ENCODE data around the gene DMRTB1.

DMRTB1 gene

DNA sequence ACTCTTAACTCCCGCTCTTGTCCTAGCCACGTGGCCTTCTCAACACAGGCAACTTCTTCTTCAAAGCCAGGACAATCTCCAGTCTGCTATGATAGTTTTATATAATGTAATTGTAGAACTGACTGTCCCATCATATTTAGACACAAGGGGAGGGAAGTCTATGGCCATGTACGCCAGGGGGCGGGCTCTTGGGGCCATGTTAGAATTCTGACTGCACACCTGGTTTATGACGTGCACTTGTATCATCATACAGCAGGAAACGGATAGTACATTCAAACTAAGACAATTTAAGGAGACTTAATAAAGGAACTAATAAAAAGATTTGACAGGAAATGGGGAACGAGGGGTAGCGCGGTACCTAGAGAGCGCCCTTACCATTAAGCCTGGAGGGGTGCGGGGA is 21.5 kb downstream of the DMRTB1 start:
- H3K27ac ChIP-seq (ENCODE audit: poor library complexity, severe bottlenecking): no peak overlapping the region
- no peak overlapping the region for H3K4me3 ChIP-seq (ENCODE audit: severe bottlenecking)
- H3K9me3 ChIP-seq (ENCODE audit: severe bottlenecking): no peaks in the 10 kb centered on the region
- no peaks in the 10 kb centered on the region for H3K27me3 ChIP-seq (ENCODE audit: insufficient read depth, poor library complexity, severe bottlenecking)
- no peak for DNase-seq (ENCODE audit: low spot score)
- H3K4me1 ChIP-seq (ENCODE audit: insufficient read depth, poor library complexity, severe bottlenecking): no peaks in the 10 kb centered on the region
- TF ChIP-seq, protein P1, sequence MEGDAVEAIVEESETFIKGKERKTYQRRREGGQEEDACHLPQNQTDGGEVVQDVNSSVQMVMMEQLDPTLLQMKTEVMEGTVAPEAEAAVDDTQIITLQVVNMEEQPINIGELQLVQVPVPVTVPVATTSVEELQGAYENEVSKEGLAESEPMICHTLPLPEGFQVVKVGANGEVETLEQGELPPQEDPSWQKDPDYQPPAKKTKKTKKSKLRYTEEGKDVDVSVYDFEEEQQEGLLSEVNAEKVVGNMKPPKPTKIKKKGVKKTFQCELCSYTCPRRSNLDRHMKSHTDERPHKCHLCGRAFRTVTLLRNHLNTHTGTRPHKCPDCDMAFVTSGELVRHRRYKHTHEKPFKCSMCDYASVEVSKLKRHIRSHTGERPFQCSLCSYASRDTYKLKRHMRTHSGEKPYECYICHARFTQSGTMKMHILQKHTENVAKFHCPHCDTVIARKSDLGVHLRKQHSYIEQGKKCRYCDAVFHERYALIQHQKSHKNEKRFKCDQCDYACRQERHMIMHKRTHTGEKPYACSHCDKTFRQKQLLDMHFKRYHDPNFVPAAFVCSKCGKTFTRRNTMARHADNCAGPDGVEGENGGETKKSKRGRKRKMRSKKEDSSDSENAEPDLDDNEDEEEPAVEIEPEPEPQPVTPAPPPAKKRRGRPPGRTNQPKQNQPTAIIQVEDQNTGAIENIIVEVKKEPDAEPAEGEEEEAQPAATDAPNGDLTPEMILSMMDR (IDR thresholded peaks at IDR 0.05; ENCODE audit: poor library complexity, severe bottlenecking): no peak
- H3K36me3 ChIP-seq (ENCODE audit: low read depth): no peaks in the 10 kb centered on the region
- no peak for ATAC-seq (ENCODE audit: low read depth)

DNA sequence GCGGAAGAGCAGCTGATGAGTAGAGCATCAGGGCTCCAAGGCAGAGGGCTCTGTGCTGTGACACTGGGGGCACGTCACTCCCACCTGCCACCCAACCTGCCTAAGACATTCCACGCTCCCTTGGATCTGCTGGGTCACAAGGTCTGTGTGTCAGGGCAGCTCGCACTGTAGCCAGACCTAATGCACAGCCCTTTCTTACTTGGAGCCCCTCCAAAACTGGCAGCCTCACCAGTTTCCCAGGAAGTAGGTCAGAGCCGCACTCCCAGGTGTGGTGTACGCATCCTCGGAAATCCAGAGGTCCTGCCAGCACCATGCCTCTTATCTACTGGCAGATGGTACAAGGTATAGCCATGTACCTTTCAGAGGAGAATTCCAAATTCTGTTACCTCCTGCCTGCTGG is 22.3 kb downstream of the DMRTB1 start:
- Histone ChIP-seq H3K4me3 (ENCODE audit: severe bottlenecking) (no peak overlapping the region), H3K27me3 (ENCODE audit: insufficient read depth, poor library complexity, severe bottlenecking) (peaks cover 6% of the 10 kb centered on the region), H3K4me1 (ENCODE audit: insufficient read depth, poor library complexity, severe bottlenecking) (no peaks in the 10 kb centered on the region), H3K27ac (ENCODE audit: poor library complexity, severe bottlenecking) (no peak overlapping the region), H3K36me3 (ENCODE audit: low read depth) (no peaks in the 10 kb centered on the region), H3K9me3 (ENCODE audit: severe bottlenecking) (no peaks in the 10 kb centered on the region)
- TF ChIP-seq, protein P1 (IDR thresholded peaks at IDR 0.05; ENCODE audit: poor library complexity, severe bottlenecking): no peak
- DNase-seq (ENCODE audit: low spot score): no peak
- no peak for ATAC-seq (ENCODE audit: low read depth)

DNA sequence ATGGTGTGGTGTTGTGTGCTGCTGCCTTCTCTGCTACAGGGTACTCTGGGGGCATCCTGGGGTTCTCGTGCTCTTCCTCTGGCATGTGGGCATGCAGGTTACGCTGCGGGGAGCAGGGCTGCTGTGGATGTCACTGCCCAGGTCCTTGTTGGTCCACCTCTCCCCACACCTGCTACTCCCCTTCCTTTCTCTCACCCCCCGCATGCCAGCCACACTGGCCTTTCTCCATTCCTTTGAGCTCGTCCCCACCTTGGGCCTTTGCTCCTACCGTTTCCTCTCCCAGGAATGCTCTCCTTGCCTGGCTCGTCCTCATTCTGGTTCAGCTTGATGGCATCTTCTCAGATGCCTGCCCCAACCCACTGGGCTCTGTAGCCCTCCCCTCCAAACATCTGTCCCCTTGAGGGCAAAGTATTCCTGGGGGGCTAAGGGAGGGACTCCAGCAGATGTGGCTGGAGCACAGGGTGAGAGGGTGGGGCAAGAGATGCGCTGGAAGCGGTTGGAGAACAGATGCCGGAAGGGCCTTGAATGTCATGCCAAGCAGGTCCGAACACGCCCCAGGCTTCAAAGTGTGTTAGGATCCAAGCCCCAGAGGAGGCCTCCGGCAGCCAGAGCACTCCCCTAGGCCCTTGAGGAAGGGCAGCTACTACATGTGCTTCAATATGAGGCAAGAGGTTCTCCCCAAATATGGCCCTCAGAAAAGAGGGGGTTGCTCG is 23.4 kb downstream of the DMRTB1 start:
- no peaks in the 10 kb centered on the region for H3K9me3 ChIP-seq (ENCODE audit: severe bottlenecking)
- no peak overlapping the region for H3K27ac ChIP-seq (ENCODE audit: poor library complexity, severe bottlenecking)
- ATAC-seq (ENCODE audit: low read depth) (no peak), DNase-seq (ENCODE audit: low spot score) (no peak)
- H3K36me3 ChIP-seq (ENCODE audit: low read depth): no peaks in the 10 kb centered on the region
- H3K4me3 ChIP-seq (ENCODE audit: severe bottlenecking): no peak overlapping the region
- H3K27me3 ChIP-seq (ENCODE audit: insufficient read depth, poor library complexity, severe bottlenecking): peaks cover 8% of the 10 kb centered on the region
- no peaks in the 10 kb centered on the region for H3K4me1 ChIP-seq (ENCODE audit: insufficient read depth, poor library complexity, severe bottlenecking)
- TF ChIP-seq, protein P1 (IDR thresholded peaks at IDR 0.05; ENCODE audit: poor library complexity, severe bottlenecking): no peak

DNA sequence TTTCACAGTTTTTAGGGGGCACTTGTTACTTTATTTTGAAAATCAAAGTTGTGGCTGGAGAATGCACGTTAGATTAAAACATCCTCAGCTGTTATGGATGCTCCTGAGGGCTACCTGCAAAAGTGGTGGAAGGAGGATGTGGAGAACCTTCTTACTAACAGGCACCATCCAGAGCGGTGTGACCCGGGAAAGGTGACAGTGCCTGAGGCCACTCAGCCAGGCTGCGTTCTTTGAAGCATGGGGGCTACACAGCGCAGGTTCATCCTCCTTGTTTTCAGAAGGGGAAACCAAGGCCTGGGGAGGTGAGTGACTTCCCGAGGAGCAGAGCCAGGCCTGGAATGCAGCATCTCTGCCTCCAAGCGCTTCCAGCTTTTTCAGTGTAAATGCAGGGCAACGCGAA is 24.0 kb downstream of the DMRTB1 start:
- H3K4me1 ChIP-seq (ENCODE audit: insufficient read depth, poor library complexity, severe bottlenecking): no peaks in the 10 kb centered on the region
- H3K27me3 ChIP-seq (ENCODE audit: insufficient read depth, poor library complexity, severe bottlenecking): peaks cover 8% of the 10 kb centered on the region
- ATAC-seq (ENCODE audit: low read depth) (no peak), DNase-seq (ENCODE audit: low spot score) (no peak)
- no peaks in the 10 kb centered on the region for H3K9me3 ChIP-seq (ENCODE audit: severe bottlenecking)
- H3K36me3 ChIP-seq (ENCODE audit: low read depth): no peaks in the 10 kb centered on the region
- TF ChIP-seq, protein P1 (IDR thresholded peaks at IDR 0.05; ENCODE audit: poor library complexity, severe bottlenecking): no peak
- H3K27ac ChIP-seq (ENCODE audit: poor library complexity, severe bottlenecking): no peak overlapping the region
- H3K4me3 ChIP-seq (ENCODE audit: severe bottlenecking): no peak overlapping the region

DNA sequence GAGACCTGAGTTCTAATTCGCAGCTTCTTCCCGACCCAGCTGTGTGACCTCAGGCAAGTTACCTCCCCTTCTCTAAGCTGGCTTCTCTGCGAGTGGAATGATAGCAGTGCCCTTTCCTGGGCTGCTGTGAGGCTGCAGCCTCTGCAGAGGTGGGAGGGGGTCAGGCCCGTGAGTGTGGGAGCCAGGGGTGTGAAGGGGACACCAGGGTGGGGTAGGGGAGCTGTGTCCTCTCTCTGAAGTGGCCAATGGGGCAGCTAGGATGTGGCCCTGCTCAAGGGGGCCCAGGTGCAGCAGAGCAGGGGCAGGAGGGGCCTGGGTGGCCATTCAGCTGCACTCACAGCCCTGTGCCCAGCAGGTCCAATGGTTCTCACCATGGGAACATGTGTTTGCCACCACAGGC is 24.5 kb downstream of the DMRTB1 start:
- TF ChIP-seq, protein P1 (IDR thresholded peaks at IDR 0.05; ENCODE audit: poor library complexity, severe bottlenecking): no peak
- no peak overlapping the region for H3K27ac ChIP-seq (ENCODE audit: poor library complexity, severe bottlenecking)
- DNase-seq (ENCODE audit: low spot score) (no peak), ATAC-seq (ENCODE audit: low read depth) (no peak)
- H3K4me3 ChIP-seq (ENCODE audit: severe bottlenecking): no peak overlapping the region
- H3K9me3 ChIP-seq (ENCODE audit: severe bottlenecking): no peaks in the 10 kb centered on the region
- no peaks in the 10 kb centered on the region for H3K36me3 ChIP-seq (ENCODE audit: low read depth)
- H3K27me3 ChIP-seq (ENCODE audit: insufficient read depth, poor library complexity, severe bottlenecking): peaks cover 8% of the 10 kb centered on the region
- no peaks in the 10 kb centered on the region for H3K4me1 ChIP-seq (ENCODE audit: insufficient read depth, poor library complexity, severe bottlenecking)
